ENCODE data around the gene MAL.

The MAL gene

DNA sequence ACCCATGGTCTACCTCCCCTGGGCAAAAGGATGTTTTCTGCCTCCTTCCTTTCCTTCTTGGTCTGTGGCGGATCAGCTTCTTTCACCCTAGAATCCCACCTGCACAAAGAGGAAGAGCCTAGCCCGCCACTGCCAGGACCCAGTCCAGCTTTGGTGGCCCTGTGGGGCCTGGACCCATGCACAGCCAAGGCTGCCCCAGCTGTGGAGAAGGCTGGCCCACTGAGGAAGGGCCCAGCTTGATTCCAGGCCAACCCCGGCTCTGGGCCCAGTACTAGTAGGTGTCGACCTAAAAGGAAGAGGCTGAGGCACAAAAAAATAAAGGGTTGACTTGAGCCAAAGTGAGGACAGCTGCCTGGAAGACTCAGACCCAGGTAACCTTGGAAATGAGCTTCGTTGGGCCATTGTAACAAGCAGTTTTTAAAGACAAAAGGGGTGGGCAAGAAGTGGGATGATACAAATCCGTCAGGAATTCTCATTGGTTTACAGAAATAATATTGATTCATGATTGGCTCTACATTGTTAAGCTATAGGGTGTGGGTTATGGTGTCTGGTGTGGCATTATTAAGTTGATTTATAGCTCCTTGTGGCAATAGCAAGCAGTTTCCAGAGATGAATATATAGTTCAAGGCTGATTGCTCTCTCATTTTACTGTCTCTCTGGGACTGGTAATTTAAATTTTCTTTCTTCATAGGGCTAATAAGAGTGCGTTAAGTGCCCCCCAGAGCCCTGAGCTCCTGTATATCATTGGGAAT lies 29.8 kb upstream of the MAL start:
- no peak overlapping the region for H3K27ac ChIP-seq
- H3K4me3 ChIP-seq: no peak overlapping the region

DNA sequence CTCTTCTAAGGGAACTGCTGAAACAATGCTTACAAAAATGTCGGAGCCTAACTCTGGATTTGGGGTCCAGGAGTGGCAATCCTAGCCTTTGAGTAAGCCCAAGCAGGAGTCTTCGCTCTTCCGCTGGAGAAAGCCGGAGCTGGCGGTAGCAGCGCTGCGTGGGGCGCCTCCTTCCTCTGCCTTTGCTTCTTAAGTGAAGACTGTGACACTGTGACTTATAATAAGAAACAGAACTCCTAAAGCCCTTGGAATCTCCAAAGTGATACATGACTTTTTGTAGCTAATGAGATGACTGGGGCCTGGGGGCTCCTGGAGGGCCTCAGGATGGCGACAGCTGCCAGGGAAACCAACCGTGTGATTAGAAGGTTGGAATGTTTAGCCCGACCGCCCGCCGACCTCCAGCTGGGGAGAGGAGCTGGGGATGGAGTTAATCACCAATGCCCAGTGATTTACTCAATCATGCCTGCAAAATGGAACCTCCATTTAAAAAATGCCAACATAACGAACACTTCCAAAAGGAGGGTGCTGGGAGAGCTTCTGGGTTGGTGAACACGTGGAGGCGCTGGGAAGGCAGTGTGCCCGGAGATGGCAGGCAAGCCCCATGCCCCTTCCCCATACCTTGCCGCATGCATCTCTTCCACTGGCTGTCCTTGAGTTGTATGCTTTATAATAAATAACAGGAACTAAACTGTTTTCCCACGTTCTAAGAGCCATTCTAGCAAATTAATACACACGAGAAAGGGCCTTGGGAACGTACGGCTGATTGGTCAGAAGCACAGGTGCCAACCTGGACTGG lies 29.0 kb upstream of the MAL start:
- no peak overlapping the region for H3K4me3 ChIP-seq
- H3K27ac ChIP-seq: no peak overlapping the region

DNA sequence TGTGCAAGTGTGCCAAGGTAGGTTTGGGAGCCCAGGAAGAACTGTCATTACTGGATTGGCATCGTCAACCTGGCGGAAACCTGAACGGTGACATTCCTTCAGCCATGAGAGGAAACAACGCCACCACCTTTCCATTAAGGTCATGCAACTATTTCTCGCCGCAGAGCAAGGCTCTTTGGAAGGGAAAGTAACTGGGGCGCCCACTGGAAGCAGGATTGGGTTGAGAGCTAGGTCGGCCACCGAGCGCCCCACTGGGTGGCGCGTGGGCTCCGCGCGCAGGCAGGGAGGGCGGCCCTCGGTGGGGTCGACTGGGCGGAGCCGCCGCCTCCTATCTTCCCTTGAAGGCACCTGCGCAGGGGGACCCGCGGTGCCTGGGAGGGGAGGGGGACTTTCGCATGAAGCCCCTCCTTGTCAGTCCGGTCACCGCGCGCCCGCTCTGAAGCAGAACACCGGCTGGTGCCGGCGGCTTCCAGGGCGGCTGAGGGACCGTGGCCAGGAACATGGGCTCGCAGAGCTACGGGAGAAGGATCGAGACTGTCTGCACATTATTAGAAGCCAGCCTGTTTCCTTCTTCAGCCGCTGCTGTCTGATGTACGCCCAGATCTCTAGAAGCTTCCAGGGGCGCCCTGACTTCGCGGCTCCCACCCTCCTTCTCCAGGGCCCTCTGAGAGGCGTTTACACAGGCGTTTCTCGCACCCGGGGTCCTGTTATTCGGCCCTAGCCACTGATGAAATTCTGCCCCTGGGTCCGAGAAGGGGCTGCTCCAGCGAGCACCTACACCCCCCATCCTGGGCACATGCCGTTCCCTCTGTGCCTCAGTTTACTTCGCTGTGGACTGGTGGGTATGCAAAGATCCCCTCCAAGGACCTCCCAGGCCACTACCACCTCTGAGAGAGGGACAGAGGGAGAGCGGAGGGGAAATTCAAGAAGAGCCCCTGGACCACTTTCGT lies 27.3 kb upstream of the MAL start:
- Histone ChIP-seq H3K4me3 (peak overlapping the region in 1 of 7 experiments; percentile 1), H3K27ac (no peak overlapping the region)

DNA sequence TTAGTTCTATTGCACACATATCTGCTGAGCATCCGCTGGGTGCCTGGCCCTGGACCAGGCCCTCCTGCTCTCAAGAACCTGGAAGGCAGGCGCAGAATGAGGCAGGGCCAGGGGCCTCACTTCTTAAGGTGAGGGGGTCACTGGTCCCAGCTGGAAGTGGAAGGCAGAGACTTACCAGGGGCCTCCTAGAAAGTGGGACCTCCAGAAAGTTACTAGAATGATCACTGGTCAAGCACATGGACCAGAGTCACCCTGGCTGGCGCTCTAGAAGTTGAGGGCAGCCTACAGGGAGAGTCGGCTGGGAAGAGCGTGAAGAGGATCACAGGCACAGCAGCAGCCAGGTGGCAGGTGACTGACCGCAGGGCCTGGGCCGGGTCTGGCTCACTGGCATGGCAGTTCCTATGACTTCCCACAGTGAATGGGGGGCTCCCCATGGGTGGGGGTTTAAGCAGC lies 26.1 kb upstream of the MAL start:
- H3K4me3 ChIP-seq: no peak overlapping the region
- no peak overlapping the region for H3K27ac ChIP-seq

DNA sequence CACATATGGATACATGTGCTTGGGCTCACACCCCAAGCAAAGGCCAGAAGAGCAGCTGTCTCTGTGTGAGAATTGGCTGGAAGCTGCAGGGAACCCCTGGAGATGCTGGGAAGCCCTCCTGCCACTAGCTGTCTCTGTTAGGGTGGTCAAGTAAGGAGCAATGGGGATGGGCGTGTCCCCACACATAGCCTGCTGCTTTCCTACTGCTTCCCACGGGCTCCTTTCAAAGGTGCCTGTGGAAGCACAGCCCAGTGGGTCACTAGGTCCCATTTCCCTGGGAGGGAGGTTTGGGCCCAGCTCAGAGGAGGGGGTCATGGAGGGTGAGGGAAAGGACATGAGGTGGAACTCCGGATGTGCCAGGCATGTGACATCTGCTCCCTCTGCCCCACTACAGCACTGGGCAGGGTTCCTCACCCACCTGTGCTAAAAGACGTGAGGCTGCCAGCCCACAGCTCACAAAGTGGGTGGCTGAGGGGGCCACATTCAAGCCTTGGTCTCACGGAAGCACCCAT lies 24.4 kb upstream of the MAL start:
- Histone ChIP-seq H3K27ac (no peak overlapping the region), H3K4me3 (no peak overlapping the region)

DNA sequence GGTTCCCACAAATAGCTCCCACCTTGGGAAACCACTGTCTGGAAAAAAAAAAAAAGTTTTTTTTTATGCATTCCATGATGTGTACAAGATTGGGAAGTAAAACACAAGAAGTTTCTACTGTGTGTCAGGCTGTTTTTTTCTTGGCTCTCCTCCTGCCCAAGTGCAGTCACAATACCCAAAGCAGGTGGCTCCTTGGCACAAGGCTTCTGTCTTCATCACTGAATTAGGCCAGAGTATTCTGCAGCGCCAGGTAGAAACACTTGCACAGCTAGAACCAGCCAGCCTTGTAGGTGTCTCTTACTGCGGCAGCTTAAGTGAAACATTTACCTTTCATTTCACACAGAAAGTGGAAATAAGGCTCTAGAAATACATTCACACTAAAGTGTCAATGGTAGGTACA lies 23.8 kb upstream of the MAL start:
- Histone ChIP-seq H3K4me3 (no peak overlapping the region), H3K27ac (no peak overlapping the region)

DNA sequence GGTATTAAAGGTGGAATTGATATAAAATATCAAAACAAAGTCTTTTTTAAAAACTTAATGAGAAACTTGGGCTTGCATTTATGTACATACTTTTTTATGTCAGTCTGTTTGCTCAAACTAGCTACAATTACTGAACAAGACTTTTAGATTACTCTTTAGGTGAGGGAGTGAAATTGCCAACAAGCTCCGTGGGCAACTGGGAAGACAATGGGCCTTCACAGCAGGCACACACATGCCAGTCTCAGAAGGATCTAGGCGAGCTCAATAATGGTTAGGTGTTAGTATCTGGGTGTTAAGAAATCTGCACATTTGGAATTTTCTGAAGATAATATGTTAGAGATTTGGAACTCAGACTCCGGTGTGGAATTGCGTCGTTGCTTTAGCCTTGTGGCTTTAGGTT lies 23.0 kb upstream of the MAL start:
- Histone ChIP-seq H3K4me3 (no peak overlapping the region), H3K27ac (no peak overlapping the region)

DNA sequence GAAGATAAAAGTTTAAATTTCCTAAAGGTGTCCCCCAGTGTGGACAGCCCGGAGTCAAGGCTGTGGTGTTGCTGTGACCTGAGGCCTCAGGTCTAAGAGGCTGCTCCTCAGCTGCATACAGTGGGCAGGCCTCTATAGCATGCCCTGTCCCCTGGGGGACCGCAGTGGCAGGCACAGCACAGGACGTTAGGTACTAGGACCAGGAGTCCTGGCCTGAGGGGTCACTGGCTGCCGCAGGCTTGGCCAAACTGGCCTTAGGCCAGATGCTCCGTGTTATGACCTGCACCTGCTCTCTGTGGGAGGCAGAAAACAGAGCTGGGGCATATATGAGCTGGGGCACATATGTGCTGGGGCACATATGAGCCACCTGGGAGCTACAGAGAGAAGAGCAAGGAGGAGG lies 21.2 kb upstream of the MAL start:
- Histone ChIP-seq H3K27ac (no peak overlapping the region), H3K4me3 (no peak overlapping the region)

DNA sequence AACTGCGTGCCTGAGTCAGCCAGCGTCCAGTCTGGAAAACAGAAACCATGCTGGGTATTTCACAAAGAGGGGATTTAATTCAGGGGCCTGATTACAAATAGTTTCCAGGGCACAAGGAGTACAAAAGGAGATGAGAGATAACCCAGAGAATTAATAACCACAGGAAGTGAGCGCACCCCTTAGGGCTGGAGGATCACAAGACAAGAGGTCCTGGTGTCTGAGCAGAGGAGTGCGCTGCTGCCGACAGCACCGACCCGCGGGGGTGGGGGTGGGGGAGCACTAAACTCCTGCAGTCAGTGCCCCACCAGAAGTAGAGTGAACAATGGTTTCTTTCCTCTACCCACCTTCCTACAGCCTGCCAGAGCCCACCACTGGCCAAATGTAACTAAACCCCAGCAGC lies 20.8 kb upstream of the MAL start:
- Histone ChIP-seq H3K4me3 (no peak overlapping the region), H3K27ac (no peak overlapping the region)

DNA sequence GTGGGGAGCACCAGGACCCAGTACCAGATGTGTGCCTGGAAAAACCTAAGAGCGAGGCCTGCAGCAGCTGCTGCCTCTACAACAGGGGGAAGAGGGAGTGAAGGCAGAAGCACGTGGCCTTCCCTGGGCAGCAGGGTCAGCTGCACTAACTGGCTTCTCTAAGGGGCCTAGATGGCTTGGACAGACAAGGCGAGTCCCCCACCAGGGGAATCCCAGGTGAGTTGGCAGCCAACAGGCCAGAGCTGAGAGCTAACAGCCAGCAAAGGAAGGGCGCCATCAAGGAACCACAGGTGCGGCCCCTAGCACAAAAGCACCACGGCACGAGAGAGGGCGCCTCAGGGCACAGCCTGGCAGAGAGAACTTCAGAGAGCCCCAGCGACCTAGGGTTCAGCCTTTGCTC lies 19.8 kb upstream of the MAL start:
- Histone ChIP-seq H3K27ac (no peak overlapping the region), H3K4me3 (no peak overlapping the region)

DNA sequence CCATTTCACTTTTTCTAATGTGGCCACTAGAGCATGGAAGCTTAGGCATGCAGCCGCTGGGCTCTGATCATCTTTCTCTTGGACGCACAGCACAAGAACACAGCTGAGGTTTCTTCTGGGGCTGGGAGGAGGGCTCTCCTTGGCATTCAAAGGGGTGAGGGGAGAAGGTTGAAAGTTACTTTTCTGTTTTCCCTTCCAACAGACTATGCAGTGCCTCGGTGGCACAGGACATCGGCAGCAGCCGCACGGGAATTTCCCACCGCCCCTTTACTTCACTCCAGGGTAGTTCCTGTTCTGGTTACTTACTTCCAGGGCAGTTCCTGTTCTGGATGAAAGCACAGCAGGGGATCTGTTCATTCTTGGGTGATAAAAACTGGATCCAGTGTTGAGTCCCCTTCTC lies 18.9 kb upstream of the MAL start:
- H3K27ac ChIP-seq: no peak overlapping the region

DNA sequence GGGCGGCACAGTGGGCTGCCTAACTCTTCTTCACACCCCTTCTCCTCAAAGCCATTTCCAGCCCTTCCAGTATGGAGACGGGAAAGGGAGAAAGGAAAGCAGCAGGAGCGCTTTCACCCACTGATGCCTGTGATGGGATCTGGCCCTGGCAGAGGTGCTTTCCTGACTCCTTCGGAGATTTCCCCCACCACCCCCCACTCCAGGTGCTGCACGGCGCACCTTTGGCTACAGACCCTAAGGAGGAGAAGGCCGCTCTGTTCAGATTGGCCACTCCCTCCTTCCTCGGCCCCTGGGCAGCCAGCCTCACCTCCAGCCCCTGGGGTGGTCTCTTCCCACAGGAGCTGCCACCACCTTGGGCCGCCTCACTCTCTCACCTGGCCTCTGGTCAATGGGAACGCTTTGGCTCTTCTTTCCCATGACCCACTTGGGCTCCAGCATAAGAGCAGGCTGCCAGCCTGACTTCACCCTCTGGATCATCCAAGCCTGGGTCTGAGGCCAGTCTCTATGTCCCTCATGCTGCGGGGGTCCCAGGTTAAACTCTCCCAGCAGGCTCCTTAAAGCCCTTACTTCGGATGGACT lies 18.4 kb upstream of the MAL start:
- Histone ChIP-seq H3K27ac (no peak overlapping the region), H3K4me3 (no peak overlapping the region)

More for the DNA sequence above, 18.9 kb upstream of the MAL start:
- no peak overlapping the region for H3K4me3 ChIP-seq

DNA sequence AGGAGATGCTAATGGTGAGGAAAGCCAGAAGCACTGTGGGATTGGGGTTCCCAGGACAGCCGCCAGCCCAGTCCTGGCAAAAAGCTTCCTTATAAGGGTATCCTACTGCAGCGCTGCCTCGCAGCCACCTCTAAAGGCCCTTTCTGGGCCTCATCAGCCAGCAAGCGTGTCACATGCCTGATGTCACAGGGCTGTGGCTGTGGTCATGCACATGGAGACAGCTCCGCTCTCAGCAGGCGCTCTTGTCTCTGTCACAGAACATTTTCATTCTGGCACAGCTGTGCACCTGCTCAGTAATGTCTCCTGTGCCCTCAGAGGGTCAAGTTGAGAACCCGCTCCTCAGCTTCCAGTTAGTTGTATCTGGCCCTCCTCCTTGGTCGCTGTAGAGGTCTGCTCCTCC lies 17.7 kb upstream of the MAL start:
- Histone ChIP-seq H3K4me3 (no peak overlapping the region), H3K27ac (no peak overlapping the region)

DNA sequence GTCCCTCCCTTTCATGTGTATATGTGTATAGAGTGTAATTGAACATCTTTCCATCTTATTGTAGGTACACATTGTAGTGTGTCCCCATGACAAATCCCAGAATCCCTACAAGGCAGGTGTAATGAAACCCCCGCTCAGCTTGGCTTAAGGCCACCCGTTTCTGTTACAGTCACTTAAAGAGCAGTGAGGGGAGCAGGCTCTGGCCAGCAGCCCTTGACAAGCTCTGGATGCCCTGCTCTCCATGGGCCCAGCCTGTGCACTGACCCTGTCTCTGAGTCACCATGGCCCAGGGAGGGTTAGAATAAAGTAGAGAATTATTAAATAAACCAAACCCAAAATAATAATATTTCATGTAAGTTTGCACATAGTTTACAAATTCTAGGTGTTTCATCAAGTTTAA lies 17.2 kb upstream of the MAL start:
- H3K27ac ChIP-seq: no peak overlapping the region

DNA sequence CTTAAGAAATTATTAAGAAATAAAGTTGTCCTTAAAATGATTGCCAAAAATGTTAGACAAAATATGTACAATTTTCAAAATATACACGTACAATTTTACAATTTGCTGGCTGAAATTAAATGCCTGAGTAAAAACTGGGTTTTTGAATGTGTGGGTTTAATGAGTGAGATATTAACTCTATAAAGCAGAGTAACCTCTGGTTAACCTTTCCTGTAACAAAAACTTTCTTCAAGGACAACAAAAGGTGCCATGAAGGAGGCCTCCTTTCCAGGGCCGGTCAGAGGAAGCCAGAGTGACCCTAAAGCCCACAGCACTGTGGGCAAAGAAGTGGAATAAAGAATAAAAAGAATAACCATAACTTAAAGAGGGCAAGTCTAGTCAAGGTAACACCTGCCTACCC lies 16.5 kb upstream of the MAL start:
- Histone ChIP-seq H3K27ac (no peak overlapping the region), H3K4me3 (no peak overlapping the region)

More for the DNA sequence above, 17.2 kb upstream of the MAL start:
- no peak overlapping the region for H3K4me3 ChIP-seq

DNA sequence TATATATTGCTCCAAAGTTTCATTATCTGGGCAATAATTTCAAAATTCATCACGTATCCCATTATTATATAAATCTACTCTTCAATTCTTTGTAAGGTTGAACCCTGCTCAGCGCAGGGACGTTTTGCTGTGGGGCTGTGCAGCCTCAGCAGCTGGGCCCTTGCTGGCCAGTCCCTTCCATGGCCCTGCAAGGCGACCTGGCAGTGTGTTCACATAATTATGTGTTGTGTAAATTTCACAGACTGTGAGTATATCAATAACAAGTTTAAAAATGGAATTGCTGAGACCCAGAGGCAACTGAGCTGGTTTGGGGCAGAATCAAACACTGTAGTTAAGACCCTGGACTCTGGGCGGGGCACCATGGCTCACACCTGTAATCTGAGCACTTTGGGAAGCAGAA lies 16.1 kb upstream of the MAL start:
- Histone ChIP-seq H3K4me3 (no peak overlapping the region), H3K27ac (no peak overlapping the region)

DNA sequence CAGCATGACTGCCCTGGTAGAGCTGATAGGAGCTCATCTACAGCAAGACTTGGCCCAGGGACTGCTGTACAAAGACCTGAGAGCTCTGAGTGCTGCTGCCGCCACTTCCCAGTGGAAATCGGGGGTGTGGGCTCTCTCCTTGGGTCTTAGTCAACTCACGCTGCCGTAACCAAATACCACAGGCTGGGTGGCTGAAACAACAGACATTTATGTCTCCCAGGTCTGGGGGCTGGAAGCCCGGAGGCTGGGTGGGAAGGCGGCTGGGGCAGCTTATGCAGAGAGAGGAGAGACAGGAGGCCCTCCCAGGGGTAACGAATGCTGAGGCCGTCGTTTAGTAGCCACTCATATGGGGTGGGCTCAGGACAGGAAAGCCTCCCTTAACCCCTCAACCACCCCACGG lies 15.4 kb upstream of the MAL start:
- Histone ChIP-seq H3K27ac (no peak overlapping the region), H3K4me3 (no peak overlapping the region)

DNA sequence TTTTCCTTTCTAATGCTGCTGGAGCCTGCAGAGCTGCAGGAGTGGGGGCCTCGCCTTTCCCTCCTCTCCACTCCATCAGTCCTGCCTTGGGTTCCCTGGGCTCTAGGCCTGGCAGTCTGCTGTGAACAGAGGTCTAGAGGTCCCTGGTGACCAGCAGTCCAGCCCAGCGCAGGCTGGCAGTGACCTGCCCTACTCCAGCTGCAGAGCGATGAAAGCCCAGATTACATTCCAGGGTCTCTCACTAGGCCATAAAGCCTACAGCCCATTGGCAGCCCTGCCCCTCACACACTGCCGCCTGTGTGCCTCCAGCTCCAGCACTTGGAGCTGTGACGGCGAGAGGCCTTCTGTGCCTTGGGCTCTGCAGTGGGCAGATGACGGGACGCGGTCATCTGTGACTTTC lies 14.8 kb upstream of the MAL start:
- H3K27ac ChIP-seq: no peak overlapping the region

DNA sequence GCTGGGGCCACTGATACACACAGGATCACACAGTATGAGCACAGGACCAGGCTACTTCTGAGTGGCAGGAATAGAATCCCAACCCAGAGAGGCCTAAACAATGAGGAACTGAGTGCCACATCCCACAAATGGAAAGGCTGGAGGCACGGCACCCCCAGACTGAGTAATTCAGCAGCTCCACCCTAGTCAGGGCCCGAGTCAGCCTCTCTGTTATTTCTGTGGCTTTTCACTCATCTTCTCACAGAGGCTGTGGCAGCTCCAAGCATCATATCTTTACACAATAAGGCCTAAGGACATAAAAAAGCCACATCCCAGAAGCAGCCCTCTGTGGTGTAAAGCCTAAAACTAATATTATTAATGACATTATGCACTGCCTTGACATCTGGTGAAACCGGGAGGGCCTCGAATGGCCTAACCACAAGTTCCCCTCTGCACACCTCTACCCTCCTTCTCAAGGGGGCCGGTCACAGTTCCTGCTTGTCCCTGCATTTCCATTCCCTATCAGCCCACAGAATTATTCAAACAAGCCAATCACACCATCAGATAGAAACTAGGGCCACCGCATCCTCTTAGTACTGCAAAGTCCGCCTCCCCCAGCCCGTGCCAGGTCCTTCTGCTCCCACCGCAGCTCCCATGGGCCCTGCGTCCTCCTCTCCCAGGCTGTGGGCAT lies 12.5 kb upstream of the MAL start:
- H3K4me3 ChIP-seq: no peak overlapping the region
- H3K27ac ChIP-seq: no peak overlapping the region

More for the DNA sequence above, 14.8 kb upstream of the MAL start:
- no peak overlapping the region for H3K4me3 ChIP-seq

Measured in skin epidermis (tissue), 12 donors.